Measurements from ENCODE around the gene CENPH.
"Not testable (repeated sequence)": the region's sequence is repeated elsewhere in the genome, so short reads cannot be mapped to it uniquely, and the experiment has no call there.

The CENPH gene

DNA sequence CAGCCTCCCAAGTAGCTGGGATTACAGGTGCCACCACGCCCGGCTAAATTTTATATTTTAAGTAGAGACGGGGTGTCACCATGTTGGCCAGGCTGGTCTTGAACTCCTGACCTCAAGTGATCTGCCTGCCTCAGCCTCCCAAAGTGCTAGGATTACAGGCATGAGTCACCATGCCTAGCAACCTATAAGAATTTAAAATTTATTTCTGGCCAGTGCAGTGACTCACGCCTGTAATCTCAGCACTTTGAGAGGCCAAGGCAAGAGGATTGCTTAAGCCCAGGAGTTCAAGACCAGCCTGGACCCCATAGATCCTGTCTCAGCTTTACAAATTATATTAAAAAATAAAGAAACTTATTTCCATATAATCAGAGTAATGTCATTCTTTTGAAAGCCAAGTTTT, 66.6 kb downstream of the CENPH start:
- DNase-seq, result not testable (repeated sequence)

DNA sequence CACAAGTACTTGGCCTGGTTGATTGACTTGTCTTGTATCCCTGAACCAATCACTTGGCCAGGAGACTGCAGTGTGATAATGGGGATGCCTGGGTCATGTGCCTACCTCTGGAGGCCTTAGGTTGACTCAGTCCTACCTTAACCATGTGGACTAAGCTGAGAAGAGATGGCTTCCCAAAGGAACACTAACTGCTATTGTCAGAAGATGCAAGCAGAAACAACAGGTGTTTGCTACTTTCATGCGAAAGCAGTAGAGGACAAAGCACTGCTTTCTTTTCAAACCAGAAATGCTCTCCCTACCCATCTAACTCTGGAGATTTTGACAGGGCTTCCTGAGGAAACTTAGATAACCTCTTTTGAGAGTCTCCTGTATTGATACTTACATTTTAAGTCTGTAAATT, 68.2 kb downstream of the CENPH start:
- no peak for DNase-seq

Data from midbrain (tissue), 1 donor.